H9 (cell line): ENCODE measurements around the gene SHROOM1. TPM values are rescaled to one million over a fixed set of nuclear protein-coding genes. Genes with fewer than 3 reads are reported as not detected.

Source experiments
- DNase-seq: peaks from one replicate; pipeline ENCODE4 v3.0.0-alpha.2; 2017
- H2AFZ ChIP-seq: one replicate; pipeline ENCODE4 v1.6.1; 2013; ENCODE audit warnings: mild to moderate bottlenecking, low read length, control low read depth, moderate library complexity
- H2AK5ac ChIP-seq: 2 replicates; pipeline ENCODE4 v1.6.1; 2013; ENCODE audit warnings: low read length, control low read depth, mixed read lengths; ENCODE audit not compliant: insufficient read length
- H2BK120ac ChIP-seq: one replicate; pipeline ENCODE4 v1.6.1; 2013; ENCODE audit warnings: low read depth, mild to moderate bottlenecking, low read length, control low read depth, inconsistent platforms; ENCODE audit not compliant: poor library complexity, severe bottlenecking
- H2BK12ac ChIP-seq: 2 replicates; pipeline ENCODE4 v1.6.1; 2013; ENCODE audit warnings: low read length, control low read depth, mixed read lengths, low read depth; ENCODE audit not compliant: insufficient read length
- H2BK15ac ChIP-seq: 2 replicates; pipeline ENCODE4 v1.6.1; 2013; ENCODE audit warnings: low read depth, low read length, control low read depth
- H2BK20ac ChIP-seq: one replicate; pipeline ENCODE4 v1.6.1; 2013; ENCODE audit warnings: low read depth, mild to moderate bottlenecking, low read length, control low read depth, inconsistent platforms; ENCODE audit not compliant: poor library complexity, severe bottlenecking
- H2BK5ac ChIP-seq: 2 replicates; pipeline ENCODE4 v1.6.1; 2013; ENCODE audit warnings: low read length, control low read depth, mixed read lengths; ENCODE audit not compliant: insufficient read length
- H3K14ac ChIP-seq: 2 replicates; pipeline ENCODE4 v1.6.1; 2013; ENCODE audit warnings: low read length, control low read depth; ENCODE audit not compliant: insufficient read depth
- H3K18ac ChIP-seq: 2 replicates; pipeline ENCODE4 v1.6.1; 2013; ENCODE audit warnings: low read depth, mild to moderate bottlenecking, mixed read lengths, low read length, control low read depth; ENCODE audit not compliant: insufficient read length
- H3K23ac ChIP-seq: 2 replicates; pipeline ENCODE4 v1.6.1; 2013; ENCODE audit warnings: low read length, control low read depth, mixed read lengths, low read depth; ENCODE audit not compliant: insufficient read length
- H3K23me2 ChIP-seq: 2 replicates; pipeline ENCODE4 v1.6.1; 2013; ENCODE audit warnings: low read depth, mild to moderate bottlenecking, mixed read lengths, low read length, control low read depth; ENCODE audit not compliant: insufficient read length, poor library complexity, severe bottlenecking
- H3K27ac ChIP-seq: 2 replicates; pipeline ENCODE4 v1.5.1; 2013; ENCODE audit warnings: low read length, control low read depth, mixed read lengths, low read depth; ENCODE audit not compliant: insufficient read length
- H3K27me3 ChIP-seq: 2 replicates; pipeline ENCODE4 v1.6.1; 2013; ENCODE audit warnings: low read length, control low read depth, inconsistent platforms; ENCODE audit not compliant: insufficient read depth
- H3K4ac ChIP-seq: 2 replicates; pipeline ENCODE4 v1.6.1; 2013; ENCODE audit warnings: low read depth, mild to moderate bottlenecking, control low read depth, inconsistent platforms, low read length, moderate library complexity
- H3K4me1 ChIP-seq: 2 replicates; pipeline ENCODE4 v1.6.1; 2013; ENCODE audit warnings: low read length, control low read depth, inconsistent platforms; ENCODE audit not compliant: insufficient read depth
- H3K4me2 ChIP-seq: 2 replicates; pipeline ENCODE4 v1.6.1; 2013; ENCODE audit warnings: low read length, control low read depth, mixed read lengths; ENCODE audit not compliant: insufficient read length, insufficient read depth
- H3K56ac ChIP-seq: 2 replicates; pipeline ENCODE4 v1.6.1; 2013; ENCODE audit warnings: low read depth, mild to moderate bottlenecking, mixed read lengths, low read length, control low read depth; ENCODE audit not compliant: insufficient read length
- H3K79me1 ChIP-seq: 2 replicates; pipeline ENCODE4 v1.6.1; 2013; ENCODE audit warnings: low read depth, mild to moderate bottlenecking, moderate library complexity, low read length, control low read depth, inconsistent platforms; ENCODE audit not compliant: insufficient read depth, poor library complexity, severe bottlenecking
- H3K79me2 ChIP-seq: 2 replicates; pipeline ENCODE4 v1.6.1; 2013; ENCODE audit warnings: low read length, control low read depth, inconsistent platforms; ENCODE audit not compliant: insufficient read depth
- H3K9ac ChIP-seq: 2 replicates; pipeline ENCODE4 v1.6.1; 2013; ENCODE audit warnings: low read length, control low read depth, mixed read lengths; ENCODE audit not compliant: insufficient read length; ENCODE audit errors: extremely low read depth
- H3K9me3 ChIP-seq: one replicate; pipeline ENCODE4 v1.6.1; 2013; ENCODE audit warnings: low read depth, low read length, inconsistent platforms; ENCODE audit not compliant: control insufficient read depth
- H3T11ph ChIP-seq: one replicate; pipeline ENCODE4 v1.6.1; 2013; ENCODE audit warnings: mild to moderate bottlenecking, low read length, control low read depth, inconsistent platforms
- H4K20me1 ChIP-seq: one replicate; pipeline ENCODE4 v1.6.1; 2013; ENCODE audit not compliant: control insufficient read depth, insufficient read length, insufficient read depth
- H4K5ac ChIP-seq: 2 replicates; pipeline ENCODE4 v1.6.1; 2013; ENCODE audit warnings: low read depth, mild to moderate bottlenecking, mixed read lengths, low read length, control low read depth; ENCODE audit not compliant: insufficient read length
- H4K8ac ChIP-seq: replicated peaks from 2 replicates; pipeline ENCODE4 v1.6.1; 2013; ENCODE audit warnings: low read length, control low read depth, mixed read lengths, low read depth; ENCODE audit not compliant: insufficient read length
- H4K91ac ChIP-seq: 2 replicates; pipeline ENCODE4 v1.6.1; 2013; ENCODE audit warnings: low read depth, mild to moderate bottlenecking, moderate library complexity, mixed read lengths, low read length, control low read depth; ENCODE audit not compliant: insufficient read length
- H3K27ac Mint-ChIP-seq, 3 experiments: 2 replicates in 2 of 3; 3 replicates in 1 of 3; pipeline ENCODE4 v1.8.0; 2020 to 2021; ENCODE audit warnings: mixed read lengths in 3 of 3, mild to moderate bottlenecking in 1 of 3, moderate library complexity in 1 of 3
- H3K27me3 Mint-ChIP-seq: 2 replicates; pipeline ENCODE4 v1.8.0; 2021; ENCODE audit warnings: low read depth, mild to moderate bottlenecking, moderate library complexity, mixed read lengths
- H3K36me3 Mint-ChIP-seq, 3 experiments: 2 replicates in 2 of 3; 3 replicates in 1 of 3; pipeline ENCODE4 v1.8.0; 2020 to 2021; ENCODE audit warnings: low read depth in 3 of 3, mixed read lengths in 3 of 3; ENCODE audit not compliant: insufficient read depth in 1 of 3
- H3K4me1 Mint-ChIP-seq, 2 experiments: 2 replicates each; pipeline ENCODE4 v1.8.0; 2020; ENCODE audit warnings: mixed read lengths in 2 of 2
- H3K4me3 Mint-ChIP-seq, 2 experiments: 2 replicates in 1 of 2; 3 replicates in 1 of 2; pipeline ENCODE4 v1.8.0; 2020 to 2021; ENCODE audit warnings: mild to moderate bottlenecking in 2 of 2, mixed read lengths in 2 of 2, moderate library complexity in 1 of 2
- H3K9me3 Mint-ChIP-seq, 2 experiments: 2 replicates in 1 of 2; 3 replicates in 1 of 2; pipeline ENCODE4 v1.8.0; 2020; ENCODE audit warnings: mild to moderate bottlenecking in 2 of 2, mixed read lengths in 2 of 2, moderate library complexity in 1 of 2
- CTCF ChIP-seq: fragments of 200-600 bp; sonication (generic); conservative IDR thresholded peaks from 3 replicates; pipeline ENCODE4 v1.8.0; 2021; ENCODE audit warnings: antibody characterized with exemption, mild to moderate bottlenecking
- WGBS: extraction: QIAGEN DNeasy Blood & Tissue Kit; methylation state at CpG from one replicate; pipeline ENCODE4 v1.1.7; 2013; ENCODE audit warnings: missing lambda C conversion rate, low lambda C conversion rate, mixed read lengths; ENCODE audit not compliant: insufficient read length; ENCODE audit errors: extremely low coverage; 5-methylcytosine and 5-hydroxymethylcytosine counted together
- total RNA-seq: library from RNA; stranded (reverse); gene quantifications from 2 replicates; pipeline ENCODE4 v1.2.1, GENCODE V29; 2021

SHROOM1 gene
- total RNA-seq, 1 experiment from 2014 or later, result 7.0 TPM

- no peak overlapping the region for H3K9ac ChIP-seq
- H3K27ac ChIP-seq, result no peak overlapping the region
- H3K56ac ChIP-seq, result no peak overlapping the region
- no CpG with 5 or more reads among the region's 4 CpGs for whole genome bisulfite sequencing
- H3K4me1 Mint-ChIP-seq, result peaks cover 11 to 23% of the 10 kb centered on the region in 2 experiments
- H4K20me1 ChIP-seq, result no peaks in the 10 kb centered on the region
- H3K79me1 ChIP-seq, result no peaks in the 10 kb centered on the region
- no peak overlapping the region for H2BK20ac ChIP-seq
- H4K91ac ChIP-seq, result no peak overlapping the region
- H3K27ac Mint-ChIP-seq, result no peak overlapping the region
- no peak overlapping the region; a peak in 2 of 5 replicates for H3K4me3 Mint-ChIP-seq
- TF ChIP-seq CTCF, result no peak
- H2BK5ac ChIP-seq, result no peak overlapping the region
- no peak overlapping the region for H4K5ac ChIP-seq
- H3K4me2 ChIP-seq, result no peak overlapping the region
- H2AK5ac ChIP-seq, result no peak overlapping the region
- no peak overlapping the region for H4K8ac ChIP-seq
- H3K9me3 ChIP-seq, result no peaks in the 10 kb centered on the region
- H3K4ac ChIP-seq, result no peak overlapping the region
- H3K14ac ChIP-seq, result no peak overlapping the region
- H3K79me2 ChIP-seq, result no peaks in the 10 kb centered on the region
- H2BK12ac ChIP-seq, result no peak overlapping the region
- H3K18ac ChIP-seq, result no peak overlapping the region
- H3K9me3 Mint-ChIP-seq, result no peaks in the 10 kb centered on the region; a peak in 1 of 5 replicates
- no peak overlapping the region for H2BK15ac ChIP-seq
- H3K36me3 Mint-ChIP-seq, result peaks cover 3 to 6% (median 4%) of the 10 kb centered on the region in 3 experiments; a peak in 6 of 7 replicates
- H2AFZ ChIP-seq, result no peak overlapping the region
- DNase-seq, result no peak
- H3T11ph ChIP-seq, result no peak overlapping the region
- H3K27me3 ChIP-seq, result peaks cover 25% of the 10 kb centered on the region; the same call in 1 of the 2 replicates
- H3K27me3 Mint-ChIP-seq, result peaks cover 75% of the 10 kb centered on the region
- H3K23me2 ChIP-seq, result peaks cover 21% of the 10 kb centered on the region
- H3K23ac ChIP-seq, result no peak overlapping the region
- H3K4me1 ChIP-seq, result peaks cover 3% of the 10 kb centered on the region
- no peak overlapping the region for H2BK120ac ChIP-seq
Measured at GRCh38 chr5:132827943-132828673, 2.3 kb downstream of the SHROOM1 start.
